ENCODE results near the gene YIPF6.
"Not testable (repeated sequence)": the region's sequence is repeated elsewhere in the genome, so short reads cannot be mapped to it uniquely, and the experiment has no call there.

The YIPF6 gene, protein sequence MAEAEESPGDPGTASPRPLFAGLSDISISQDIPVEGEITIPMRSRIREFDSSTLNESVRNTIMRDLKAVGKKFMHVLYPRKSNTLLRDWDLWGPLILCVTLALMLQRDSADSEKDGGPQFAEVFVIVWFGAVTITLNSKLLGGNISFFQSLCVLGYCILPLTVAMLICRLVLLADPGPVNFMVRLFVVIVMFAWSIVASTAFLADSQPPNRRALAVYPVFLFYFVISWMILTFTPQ

DNA sequence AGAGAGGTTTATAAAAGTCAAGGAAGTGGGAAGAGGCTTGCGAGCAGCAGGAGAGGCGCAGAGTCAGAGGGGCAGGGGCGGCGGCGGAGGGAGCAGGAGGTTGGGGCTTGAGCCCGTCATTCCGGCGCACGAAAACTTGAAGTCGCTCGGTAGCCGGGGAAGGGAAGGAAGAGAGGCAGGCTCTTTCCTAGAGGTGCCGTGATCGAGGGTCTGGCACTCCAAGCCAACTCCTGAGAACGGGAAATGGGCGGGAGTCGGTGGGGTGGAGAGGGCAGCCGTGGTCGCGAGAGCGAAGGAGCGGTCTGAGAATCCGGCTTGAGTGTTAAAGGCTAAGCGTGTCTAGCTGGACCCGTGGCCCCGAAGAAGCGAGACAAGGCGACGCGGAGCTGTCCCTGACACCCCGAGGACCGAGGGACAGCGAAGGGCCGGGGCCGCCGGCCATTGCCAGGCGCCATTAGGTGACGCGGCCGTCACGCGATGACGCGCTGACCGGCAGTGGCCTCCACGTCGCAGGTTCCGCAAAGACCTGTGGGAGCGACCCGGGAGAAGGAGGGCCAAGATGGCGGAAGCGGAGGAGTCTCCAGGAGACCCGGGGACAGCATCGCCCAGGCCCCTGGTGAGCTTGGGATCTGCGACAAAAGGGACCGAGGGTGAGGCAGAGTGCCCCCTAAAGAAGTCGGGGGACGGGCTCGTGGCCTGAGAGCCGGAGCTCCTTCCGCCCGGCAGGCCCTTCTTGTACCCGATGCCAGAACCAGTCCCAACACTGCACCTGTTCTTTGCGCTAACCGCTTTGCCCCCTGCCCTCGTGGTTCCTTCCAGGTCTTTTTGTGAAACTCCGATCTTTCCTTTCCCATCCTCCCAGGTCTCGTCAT is at the start of gene YIPF6:
Gene YIPF6, plus strand, starts transcription at position 544 of the 872 bp plus-strand sequence. Its CDS starts 16 bp downstream, at position 560.
- no peak for DNase-seq (ENCODE audit: low read depth, low spot score)

- no peak for DNase-seq (ENCODE audit: low read depth, low spot score)
Measured at GRCh38 chrX:68451720-68452119, 47.1 kb upstream of the YIPF6 start.

- no peak for DNase-seq (ENCODE audit: low read depth, low spot score)
Measured at GRCh38 chrX:68454476-68455150, 44.2 kb upstream of the YIPF6 start.

DNA sequence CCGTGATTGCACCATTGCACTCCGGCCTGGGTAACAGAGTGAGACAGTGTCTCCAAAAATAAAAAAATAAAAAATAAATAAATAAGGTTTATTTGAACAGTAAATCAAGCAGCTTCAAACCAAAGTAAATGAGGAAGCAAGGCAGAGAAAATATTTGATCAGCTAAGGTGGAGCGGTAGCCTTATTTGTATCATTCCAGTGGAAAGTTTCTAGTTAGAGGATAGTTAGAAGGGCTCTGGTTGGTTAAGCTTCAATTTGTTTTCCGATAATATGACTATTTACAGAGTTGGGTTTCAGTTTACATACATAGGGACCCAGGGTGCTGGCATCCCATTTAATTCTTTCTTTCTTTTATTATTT is 43.7 kb upstream of the YIPF6 start:
- no peak for DNase-seq (ENCODE audit: low read depth, low spot score)

GRCh38 chrX:68461093-68461492 is 37.8 kb upstream of the YIPF6 start:
- no peak for DNase-seq (ENCODE audit: low read depth, low spot score)

DNA sequence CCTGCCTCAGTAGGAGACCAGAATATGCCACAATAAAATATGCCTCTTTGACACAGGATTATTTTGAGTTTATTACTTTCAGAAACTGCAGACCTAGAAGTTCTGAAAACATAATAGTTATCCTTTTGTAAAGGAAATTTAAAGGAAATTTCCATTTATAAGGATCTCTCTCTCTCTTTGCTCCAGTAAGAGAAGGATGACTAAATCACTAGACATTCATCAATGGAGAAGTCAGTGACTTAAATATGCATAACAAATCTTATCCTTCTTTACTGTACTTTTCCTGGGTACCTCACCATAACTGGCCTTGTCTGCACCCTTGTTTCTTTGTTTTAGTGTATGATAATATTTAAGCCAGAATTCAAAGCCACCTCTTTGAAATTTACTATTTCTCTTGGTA is 37.3 kb upstream of the YIPF6 start:
- no peak for DNase-seq (ENCODE audit: low read depth, low spot score)

DNA sequence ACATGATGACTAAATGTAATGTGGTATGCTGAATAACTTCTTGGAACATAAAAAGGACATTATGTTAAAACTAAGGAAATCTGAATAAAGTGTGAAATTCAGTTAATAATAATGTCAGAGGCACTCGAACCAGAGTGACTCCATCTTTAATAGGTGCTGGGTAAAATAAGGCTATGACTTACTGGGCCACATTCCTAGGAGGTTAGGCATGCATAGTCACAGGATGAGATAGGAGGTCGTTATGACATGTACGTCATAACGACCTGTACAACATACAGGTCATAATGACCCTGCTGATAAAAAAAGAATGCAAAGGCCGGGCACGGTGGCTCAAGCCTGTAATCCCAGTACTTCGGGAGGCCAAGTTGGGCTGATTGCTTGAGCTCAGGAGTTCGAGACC is 36.7 kb upstream of the YIPF6 start:
- DNase-seq (ENCODE audit: low read depth, low spot score), result no peak

DNA sequence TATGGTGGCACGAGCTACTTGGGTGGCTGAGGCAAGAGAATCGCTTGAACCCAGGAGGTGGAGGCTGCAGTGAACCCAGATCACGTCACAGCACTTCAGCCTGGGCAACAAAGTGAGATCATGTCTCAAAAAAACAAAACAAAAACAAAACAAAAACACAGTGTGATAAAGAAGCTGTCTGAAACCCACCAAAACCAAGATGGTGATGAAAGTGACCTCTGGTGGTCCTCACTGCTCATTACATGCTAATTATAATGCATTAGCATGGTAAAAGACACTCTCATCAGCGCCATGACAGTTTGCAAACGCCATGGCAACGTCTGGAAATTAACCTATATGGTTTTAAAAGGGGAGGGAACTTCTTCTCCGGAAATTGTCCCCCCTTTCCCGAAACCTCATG is 36.2 kb upstream of the YIPF6 start:
- DNase-seq (ENCODE audit: low read depth, low spot score), result peak; percentile 7

DNA sequence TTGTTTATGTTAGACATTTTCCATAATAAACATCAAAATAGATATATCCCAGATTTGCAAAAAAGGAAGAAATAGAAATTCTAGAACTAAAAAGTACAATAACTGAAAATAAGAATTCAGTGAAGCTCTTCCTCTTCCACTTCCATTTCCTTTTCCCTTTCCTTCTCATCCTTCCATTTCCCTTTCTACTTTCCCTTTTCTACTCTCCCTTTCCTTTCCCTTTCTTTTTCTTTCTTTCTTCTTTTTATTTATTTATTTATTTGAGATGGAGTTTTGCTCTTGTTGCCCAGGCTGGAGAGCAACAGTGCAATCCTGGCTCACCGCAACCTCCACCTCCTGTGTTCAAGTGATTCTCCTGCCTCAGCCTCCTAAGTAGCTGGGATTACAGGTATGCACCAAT is 35.0 kb upstream of the YIPF6 start:
- no peak for DNase-seq (ENCODE audit: low read depth, low spot score)

DNA sequence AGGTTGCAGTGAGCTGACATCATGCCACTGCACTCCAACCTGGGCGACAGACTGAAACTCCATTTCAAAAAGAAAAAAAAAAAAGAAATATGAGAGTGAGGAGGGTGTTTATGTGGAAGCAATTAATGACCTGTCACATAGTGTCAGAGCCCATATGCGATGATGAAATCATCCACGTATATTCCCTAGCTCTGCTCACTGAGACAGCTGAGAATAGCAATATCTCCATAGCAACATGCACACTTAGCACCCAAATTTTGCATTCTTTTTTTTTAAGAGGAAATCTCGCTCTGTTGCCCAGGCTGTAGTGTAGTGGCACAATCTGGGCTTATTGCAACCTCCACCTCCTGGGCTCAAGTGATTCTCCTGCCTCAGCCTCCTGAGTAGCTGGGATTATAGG is 34.1 kb upstream of the YIPF6 start:
- DNase-seq (ENCODE audit: low read depth, low spot score), result no peak

DNA sequence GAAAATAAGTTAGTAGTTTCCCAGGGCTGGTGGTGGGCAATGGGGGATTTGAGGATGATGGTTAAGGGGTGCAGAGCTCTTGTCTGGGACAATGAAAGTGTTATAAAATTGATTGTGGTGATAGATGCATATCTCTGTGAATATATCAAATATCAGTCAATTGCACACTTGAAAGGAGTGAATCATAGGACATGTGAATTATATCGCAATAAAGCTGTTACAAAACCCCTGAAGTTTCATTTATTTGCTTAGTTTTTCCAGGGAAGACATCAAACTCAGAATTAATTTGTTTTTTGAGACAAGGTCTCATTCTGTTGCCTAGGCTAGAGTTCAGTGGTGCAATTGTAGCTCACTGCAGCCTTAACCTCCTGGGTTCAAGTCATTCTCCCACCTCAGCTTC is 17.9 kb upstream of the YIPF6 start:
- DNase-seq (ENCODE audit: low read depth, low spot score), result no peak

- not testable (repeated sequence) for DNase-seq (ENCODE audit: low read depth, low spot score)
Measured at GRCh38 chrX:68486198-68486597, 12.7 kb upstream of the YIPF6 start.

GRCh38 chrX:68487254-68487653 is 11.6 kb upstream of the YIPF6 start:
- no peak for DNase-seq (ENCODE audit: low read depth, low spot score)

DNA sequence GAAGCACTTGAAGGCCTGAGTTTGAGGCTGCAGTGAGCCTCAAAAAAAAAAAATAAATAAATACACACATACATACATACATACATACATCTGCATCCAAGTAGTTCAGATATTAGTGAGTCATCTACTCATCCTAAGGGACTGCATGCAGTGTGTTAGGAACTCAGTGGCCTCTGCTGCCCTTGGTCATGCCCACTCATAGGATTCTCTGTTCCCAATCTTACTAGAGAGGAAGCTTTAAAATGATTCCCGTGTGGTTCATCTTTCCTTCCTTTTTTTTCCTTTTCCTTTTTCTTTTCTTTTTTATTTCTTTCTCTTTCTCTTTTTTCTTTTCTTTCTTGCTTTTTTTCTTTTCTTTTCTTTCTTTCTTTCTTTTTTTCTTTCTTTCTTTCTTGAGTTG is 10.9 kb upstream of the YIPF6 start:
- no peak for DNase-seq (ENCODE audit: low read depth, low spot score)

GRCh38 chrX:68488657-68489056 is 10.2 kb upstream of the YIPF6 start:
- DNase-seq (ENCODE audit: low read depth, low spot score), result no peak

DNA sequence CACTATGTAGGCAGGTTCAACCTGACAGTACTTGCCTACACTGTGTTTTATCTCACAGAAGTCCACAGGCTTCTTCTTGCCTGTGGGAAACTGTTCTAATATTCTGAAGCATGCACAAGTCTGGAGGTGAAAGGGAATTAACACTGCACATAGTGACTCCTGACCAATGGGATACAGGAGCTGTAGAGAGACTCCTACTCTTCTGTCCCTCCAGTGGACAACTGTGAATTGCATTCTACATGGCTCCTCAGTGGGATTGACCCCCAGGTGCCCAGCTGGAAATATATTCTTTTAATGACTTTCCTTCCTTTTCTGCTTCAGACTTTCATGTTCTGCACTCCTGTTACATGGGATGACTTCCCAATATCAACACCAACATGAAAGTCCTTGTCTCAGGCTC is 8.2 kb upstream of the YIPF6 start:
- DNase-seq (ENCODE audit: low read depth, low spot score), result no peak

DNA sequence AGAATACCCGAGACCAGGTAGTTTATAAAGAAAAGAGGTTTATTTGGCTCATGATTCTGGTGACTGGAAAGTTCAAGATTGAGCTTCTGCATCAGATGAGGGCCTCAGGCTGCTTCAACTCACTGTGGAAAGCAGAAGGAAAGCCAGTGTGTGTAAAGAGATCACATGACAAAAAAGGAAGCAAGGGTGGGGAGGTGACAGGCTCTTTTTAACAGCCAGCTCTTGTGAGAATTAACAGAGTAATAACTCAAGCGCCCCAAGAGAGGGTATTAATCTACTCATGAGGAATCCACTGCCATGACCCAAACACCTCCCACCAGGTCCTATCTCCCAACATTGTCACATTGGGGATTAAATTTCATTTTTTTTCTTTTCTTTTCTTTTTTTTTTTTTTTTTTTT is 6.3 kb upstream of the YIPF6 start:
- DNase-seq (ENCODE audit: low read depth, low spot score), result no peak

DNA sequence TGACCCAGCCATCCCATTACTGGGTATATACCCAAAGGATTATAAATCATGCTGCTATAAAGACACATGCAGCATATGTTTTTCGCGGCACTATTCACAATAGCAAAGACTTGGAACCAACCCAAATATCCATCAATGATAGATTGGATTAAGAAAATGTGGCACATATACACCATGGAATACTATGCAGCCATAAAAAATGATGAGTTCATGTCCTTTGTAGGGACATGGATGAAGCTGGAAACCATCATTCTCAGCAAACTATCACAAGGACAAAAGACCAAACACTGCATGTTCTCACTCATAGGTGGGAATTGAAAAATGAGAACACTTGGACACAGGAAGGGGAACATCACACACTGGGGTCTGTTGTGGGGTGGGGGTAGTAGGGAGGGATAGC is 5.1 kb upstream of the YIPF6 start:
- DNase-seq (ENCODE audit: low read depth, low spot score), result not testable (repeated sequence)

GRCh38 chrX:68498044-68498507 is 775 bp upstream of the YIPF6 start:
- no peak for DNase-seq (ENCODE audit: low read depth, low spot score)

GRCh38 chrX:68499543-68500504 is 973 bp downstream of the YIPF6 start:
- no peak for DNase-seq (ENCODE audit: low read depth, low spot score)

GRCh38 chrX:68503836-68504636 is 5.2 kb downstream of the YIPF6 start:
- DNase-seq (ENCODE audit: low read depth, low spot score), result no peak
